Middle frontal gyrus (tissue), 1 donor: Measurements from ENCODE around the gene SLC51A.

Experiments used
- DNase-seq: peaks from one replicate; pipeline ENCODE4 v3.0.0-alpha.2; 2015; ENCODE audit warnings: low spot score; ENCODE audit errors: extremely low spot score

The SLC51A gene

DNA sequence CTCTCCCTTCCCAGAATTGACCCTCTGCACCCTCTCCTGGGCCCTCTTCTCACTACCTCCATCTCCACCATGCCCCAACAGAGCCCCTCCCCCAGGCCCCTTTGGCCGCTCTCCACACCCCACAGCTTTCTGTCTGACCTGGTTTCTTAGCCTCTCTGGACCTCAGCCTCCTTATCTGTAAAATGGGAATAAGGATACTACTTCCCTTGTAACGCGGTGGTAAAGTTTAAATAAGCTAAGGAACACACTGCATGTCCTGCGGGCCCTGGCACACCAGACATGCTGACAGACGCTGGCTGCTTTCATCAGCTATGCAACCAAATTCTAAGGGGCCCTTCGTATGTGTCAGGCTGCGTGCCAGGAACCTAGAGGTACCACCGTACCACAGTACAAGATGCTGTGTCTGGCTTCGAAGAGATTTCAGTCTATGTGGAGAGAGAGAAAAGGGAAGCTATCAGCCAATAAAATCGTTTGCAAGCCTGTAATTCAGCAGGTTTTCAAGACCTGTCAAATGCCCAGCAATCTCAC lies 777 bp upstream of the SLC51A start:
- no peak for DNase-seq

DNA sequence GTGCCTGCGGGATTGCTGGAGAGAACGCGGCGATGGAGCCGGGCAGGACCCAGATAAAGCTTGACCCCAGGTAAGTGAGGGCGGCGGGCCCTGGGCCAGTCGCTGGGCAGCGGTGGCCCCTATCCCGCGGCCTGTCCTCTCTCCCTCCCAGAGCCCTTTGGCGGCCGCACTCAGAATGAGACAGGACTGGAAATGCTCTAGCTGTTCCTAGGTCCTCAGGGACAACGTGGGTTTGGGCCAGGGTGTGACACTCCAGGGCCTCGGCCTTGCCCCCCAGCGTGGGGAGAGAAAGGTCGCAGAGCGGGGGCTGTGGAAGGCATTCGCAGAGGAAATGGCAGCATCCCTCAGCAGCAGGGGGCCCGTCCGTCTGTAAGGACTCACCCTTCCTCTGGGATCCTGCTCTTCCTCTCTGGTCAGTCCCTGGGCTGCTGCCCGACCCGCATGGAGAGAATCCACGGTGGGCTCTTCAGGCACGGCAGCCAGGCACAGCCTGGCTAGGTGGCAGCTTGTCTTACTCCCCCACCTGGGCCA lies 412 bp downstream of the SLC51A start:
- no peak for DNase-seq

DNA sequence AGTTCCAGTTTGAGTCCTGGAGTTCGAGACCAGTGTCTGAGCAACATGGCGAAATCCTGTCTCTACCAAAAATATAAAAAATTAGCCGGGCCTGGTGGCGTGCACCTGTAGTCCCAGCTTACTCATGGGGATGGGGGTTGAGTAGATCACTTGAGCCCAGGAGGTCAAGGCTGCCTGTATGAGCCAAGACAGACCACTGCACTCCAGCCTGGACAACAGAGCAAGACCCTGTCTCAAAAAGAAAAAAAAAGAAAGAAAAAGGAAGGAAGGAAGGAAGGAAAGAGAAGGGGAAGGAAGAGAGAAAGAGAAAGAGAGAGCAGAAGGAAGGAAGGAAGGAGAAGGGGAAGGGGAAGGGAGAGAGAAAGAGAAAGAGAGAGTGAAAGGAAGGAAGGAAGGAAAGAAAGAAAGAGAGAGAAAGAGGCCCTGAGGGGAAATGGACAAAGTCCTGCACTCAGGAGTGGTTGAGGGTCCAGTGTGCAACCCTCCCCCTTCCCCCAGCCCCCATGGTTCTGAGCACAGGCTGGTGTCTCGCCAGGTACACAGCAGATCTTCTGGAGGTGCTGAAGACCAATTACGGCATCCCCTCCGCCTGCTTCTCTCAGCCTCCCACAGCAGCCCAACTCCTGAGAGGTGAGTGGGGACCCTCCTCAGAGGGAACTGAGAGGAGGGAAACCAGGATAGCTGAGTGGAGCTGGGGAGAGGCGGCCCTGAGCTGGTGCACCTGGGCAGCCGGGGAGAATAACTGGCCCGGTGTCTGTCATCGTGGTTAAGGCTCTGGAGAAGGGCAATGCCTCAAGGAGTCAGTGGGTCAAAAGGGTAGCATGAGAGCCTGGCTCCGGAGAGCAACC lies 1.2 kb downstream of the SLC51A start:
- no peak for DNase-seq

GRCh38 chr3:196218155-196218712 lies 1.9 kb downstream of the SLC51A start:
- DNase-seq: no peak

DNA sequence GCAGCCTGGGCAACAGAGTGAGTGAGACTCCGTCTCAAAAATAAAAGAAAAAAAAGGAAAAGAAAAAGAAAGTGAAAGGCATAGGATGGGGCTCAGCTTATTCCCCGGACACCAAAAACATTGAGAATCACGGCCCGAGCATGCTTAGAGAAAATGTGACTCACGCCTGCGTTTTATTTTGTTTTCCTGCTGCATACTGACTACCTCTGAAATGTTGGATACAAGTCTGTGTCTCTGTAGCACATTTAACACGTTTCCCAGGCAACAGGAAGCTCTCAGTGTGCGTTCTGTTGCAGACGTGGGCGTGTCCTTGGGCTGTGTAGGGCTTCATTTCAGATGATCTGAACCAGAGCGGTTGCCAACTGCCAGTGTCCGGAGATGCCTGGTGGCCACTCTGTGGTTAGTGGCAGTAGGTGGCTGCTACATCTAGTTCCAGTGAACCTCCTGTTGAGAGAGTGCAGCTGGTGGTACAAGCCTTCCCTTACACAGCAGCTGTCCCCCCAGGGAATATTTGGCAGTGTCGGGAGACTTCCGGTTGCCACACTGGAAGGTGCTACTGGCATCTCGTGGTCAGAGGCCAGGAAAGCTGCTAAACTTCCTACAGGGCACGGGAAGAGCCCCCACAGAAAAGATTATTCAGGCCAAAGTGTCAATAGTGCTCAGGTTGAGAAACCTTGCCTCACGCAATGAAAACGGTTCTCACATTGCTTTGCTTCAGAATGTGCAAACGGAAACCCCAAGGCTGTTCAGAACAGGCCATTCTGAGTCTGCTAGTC lies 3.0 kb downstream of the SLC51A start:
- DNase-seq: peak; percentile 47

DNA sequence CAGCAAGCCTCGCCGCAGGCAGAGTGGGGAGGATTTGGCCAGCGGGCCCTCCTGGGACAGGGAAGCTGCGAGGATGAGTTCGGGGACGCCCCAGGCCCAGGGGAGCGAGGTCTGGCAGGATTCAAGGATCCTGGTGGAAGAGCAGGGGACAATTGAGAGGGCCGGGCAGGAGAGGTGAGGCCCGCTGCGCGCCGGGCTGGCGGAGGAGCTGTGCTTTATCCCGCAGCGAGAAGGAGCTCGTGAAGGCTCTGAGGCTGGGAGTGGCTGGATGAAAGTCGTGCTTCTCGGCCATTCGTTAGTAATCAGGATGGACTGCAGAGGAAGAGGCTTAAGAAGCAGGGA lies 3.6 kb downstream of the SLC51A start:
- no peak for DNase-seq

DNA sequence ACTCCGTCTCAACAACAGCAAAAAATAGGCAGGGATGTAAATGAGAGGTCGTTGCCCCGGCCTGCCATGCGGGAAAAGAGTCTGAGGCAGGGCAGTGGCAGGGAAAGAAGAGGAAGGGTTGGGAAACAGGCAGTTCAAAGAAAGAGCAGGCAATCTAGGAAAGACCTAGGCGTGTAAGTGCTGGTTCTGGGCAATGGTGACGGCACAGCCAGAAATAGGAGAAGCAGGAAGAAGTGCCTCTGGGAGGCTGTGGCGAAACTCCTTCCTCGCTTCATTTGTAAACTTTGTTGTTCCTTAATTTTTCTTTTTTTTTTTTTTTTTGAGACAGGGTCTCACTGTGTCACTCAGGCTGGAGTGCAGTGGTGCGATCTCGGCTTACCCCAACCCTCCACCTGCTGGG lies 4.3 kb downstream of the SLC51A start:
- no peak for DNase-seq

- no peak for DNase-seq
Observed at GRCh38 chr3:196220991-196221390, 4.7 kb downstream of the SLC51A start.

DNA sequence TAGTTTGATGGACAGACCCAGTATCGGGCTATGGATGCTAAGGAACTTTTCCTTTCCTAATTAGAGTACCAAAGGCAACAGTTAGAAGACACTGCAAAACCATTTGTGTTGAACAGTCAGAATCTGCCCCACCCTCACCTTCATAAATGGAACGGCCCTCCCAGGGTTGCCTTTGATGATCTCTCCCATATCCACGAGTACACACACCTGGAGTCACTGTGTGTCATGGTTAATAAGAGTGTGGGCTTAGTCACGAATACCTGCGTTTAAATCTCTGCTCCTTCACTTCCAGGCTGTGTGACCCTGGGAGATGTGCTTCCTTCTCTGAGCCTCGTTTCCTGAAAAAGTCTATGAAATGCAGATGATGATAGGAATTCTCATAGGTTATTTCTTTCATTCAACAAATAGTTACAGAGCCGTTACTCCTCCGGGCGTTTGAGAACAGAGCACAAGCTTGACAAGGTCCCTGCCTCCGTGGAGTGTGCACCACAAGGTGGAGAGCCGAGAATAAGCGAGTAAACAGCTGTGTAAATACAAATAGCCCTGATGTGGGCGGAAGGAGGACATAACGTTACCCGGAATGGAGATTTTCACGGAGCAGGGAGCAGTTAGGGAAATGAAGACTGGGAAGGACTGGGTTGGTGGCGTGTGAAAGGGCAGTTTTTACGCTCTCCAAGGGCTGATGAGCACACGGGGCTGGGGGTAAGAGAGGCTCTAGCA lies 6.7 kb downstream of the SLC51A start:
- DNase-seq: no peak

GRCh38 chr3:196225086-196225485 lies 8.8 kb downstream of the SLC51A start:
- no peak for DNase-seq

DNA sequence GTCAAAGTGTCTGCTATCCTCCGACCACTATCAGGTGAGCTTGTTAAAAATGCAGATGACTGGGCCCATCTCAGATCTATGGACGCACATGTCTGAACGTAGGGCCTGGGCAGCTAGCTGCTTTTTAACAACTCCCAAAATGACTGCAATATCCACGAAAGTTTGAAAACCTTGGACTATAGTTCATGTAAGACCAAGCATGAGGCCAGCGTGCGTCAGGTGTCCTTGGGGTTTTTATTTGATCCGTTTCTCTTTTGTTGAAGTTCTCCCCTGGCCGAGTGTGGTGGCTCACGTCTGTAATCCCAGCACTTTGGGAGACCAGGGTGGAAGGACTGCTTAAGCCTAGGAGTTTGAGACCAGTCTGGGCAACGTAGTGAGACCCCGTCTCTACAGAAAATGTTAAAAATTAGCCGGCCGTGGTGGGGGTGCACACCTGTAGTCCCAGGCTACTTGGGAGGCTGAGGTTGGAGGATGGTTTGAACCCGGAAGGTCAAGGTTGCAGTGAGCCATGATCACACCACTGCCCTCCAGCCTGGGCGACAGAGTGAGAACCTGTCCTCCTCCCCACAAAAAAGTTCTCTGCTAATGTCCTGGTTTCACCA lies 9.5 kb downstream of the SLC51A start:
- no peak for DNase-seq

- no peak for DNase-seq
Observed at GRCh38 chr3:196227121-196227561, 10.8 kb downstream of the SLC51A start.

DNA sequence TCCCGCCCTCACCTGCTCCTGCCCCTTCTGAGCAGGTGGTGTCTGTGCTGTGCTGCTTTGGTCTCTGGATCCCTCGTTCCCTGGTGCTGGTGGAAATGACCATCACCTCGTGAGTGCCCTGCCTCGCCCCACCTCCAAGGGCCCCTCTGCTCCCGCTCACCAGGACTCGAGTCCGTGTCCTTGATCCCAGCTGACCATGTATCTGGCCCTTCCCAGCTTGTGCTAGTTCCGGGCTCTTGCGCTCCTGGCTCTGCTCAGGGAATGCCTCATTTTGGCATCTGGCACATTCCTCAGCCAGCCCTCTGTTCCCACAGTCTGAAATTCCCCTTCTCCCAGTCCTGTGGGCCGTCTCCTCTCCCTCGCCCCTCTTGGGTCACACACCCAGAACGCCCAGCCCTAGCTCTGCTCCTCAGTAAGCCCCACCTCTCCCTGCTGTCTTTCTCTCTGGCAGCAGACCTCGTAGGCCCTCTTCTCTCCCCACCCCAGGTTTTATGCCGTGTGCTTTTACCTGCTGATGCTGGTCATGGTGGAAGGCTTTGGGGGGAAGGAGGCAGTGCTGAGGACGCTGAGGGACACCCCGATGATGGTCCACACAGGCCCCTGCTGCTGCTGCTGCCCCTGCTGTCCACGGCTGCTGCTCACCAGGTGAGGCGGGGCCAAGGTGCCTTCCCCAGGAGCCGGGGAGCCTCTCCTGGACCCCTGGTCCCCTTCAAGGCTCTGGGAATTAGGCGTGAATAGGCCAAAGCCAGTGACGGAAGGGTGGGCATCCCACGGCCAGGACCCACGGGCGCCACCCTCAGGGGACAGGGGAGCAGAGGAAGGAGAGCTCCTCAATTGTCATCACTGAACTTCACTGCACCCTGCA lies 11.5 kb downstream of the SLC51A start:
- DNase-seq: no peak

DNA sequence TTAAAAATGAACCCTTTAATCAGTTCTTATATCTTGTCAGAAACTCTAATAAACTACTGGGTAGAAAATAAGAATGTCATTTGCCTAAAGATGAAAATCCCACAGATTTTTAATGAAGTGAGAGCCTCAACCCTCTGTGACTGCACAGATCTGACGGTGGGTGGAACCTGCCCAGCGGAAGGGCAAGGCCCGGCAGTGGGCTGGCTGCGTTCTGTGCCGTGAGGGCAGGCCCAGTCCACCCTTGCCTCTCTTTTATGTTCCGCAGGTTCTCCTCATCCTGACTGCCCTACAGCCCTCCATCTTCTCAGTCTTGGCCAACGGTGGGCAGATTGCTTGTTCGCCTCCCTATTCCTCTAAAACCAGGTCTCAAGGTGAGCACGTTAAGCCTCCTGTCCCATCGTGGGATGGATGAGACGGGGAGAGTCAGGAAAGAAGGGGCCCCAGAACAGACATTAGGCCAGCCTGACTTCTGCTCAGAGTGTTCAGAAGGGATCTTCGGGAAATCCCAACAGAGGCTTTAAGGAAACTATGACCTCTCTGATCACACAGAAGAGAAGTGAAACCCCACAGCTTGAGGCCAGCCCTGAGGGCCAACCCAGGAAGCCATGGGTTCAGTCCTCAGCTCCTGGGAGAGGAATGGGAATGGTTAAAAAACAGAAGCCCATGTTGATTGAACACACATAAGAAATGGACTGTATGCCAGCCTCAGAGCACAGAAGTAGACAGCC lies 16.0 kb downstream of the SLC51A start:
- no peak for DNase-seq

DNA sequence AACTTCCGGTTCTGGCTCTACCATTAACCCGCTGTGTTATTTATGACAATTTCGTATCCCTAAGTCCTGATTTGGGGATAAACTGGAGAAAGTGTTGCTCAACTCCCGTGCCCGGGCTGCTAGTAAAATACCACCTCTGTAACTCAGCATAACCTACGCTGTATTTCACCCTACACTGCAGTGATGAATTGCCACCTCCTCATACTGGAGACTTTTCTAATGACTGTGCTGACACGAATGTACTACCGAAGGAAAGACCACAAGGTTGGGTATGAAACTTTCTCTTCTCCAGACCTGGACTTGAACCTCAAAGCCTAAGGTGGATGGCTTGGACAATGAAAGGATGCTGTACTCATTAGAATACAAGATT lies 16.5 kb downstream of the SLC51A start:
- no peak for DNase-seq

GRCh38 chr3:196235452-196236122 lies 19.3 kb downstream of the SLC51A start:
- no peak for DNase-seq

DNA sequence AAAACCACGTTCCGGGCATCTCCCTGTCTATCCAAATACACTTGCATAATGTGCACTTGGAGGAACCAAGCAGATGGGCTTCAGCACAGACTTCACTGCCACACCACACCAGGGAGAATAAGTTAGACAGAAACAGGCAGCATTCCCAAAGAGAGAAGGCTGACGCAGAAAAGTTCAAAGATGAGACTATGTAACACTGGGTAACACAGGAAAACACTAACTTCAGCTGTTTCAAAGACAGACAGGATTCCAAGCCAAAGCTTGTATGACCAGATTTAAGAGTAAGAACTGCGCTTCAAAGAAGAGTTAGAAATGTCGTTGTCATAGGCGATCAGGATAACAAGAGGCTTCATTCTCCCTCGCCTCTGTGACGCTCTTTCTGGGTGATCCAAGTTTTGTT lies 19.9 kb downstream of the SLC51A start:
- DNase-seq: no peak

- no peak for DNase-seq
Observed at GRCh38 chr3:196237203-196237602, 20.9 kb downstream of the SLC51A start.
